Ascending aorta (tissue), 2 donors: ENCODE data around the gene SLC31A1. TPM values are rescaled to one million over a fixed set of nuclear protein-coding genes. Genes with fewer than 3 reads are reported as not detected.
A peak's percentile ranks its signal among the peaks of the same experiment; 100 is the strongest.

Source experiments
- DNase-seq, 2 donors: peaks; one replicate each; pipeline ENCODE4 v3.0.0-alpha.2; 2019; ENCODE audit warnings: low spot score in 2 of 2
- H3K27ac ChIP-seq, 2 donors: fragments of 200-600 bp; sonication (generic); one replicate each; pipeline ENCODE4 v1.5.1; 2016 to 2017; ENCODE audit warnings: mild to moderate bottlenecking in 1 of 2
- H3K27me3 ChIP-seq: fragments of 200-600 bp; sonication (generic); one replicate; pipeline ENCODE4 v1.5.1; 2017
- H3K36me3 ChIP-seq, 2 donors: fragments of 200-600 bp; sonication (generic); one replicate each; pipeline ENCODE4 v1.5.1; 2016
- H3K4me1 ChIP-seq, 2 donors: fragments of 200-600 bp; sonication (generic); one replicate each; pipeline ENCODE4 v1.5.1; 2016 to 2017; ENCODE audit warnings: mild to moderate bottlenecking in 1 of 2
- H3K4me3 ChIP-seq, 2 donors: fragments of 200-600 bp; sonication (generic); one replicate each; pipeline ENCODE4 v1.5.1; 2016 to 2017; ENCODE audit warnings: mild to moderate bottlenecking in 1 of 2
- H3K9me3 ChIP-seq, 2 donors: fragments of 200-600 bp; sonication (generic); one replicate each; pipeline ENCODE4 v1.5.1; 2016
- CTCF ChIP-seq, 3 experiments: fragments of 200-600 bp in 2 of 3; fragments of 450-650 bp in 1 of 3; sonication (generic) in 2 of 3; IDR thresholded peaks; one replicate each; pipeline ENCODE4 v1.5.1; 2016 to 2019; ENCODE audit warnings: antibody characterized with exemption in 3 of 3, mild to moderate bottlenecking in 1 of 3, moderate library complexity in 1 of 3
- intact Hi-C: fragments of 100-400 bp; cut with DNase I; formaldehyde crosslinking; loops from one replicate; pipeline ENCODE4 v1.15.1; 2023
- total RNA-seq: library from RNA; depleted of rRNA; stranded (reverse); fragments of >200 nt; gene quantifications from one replicate; pipeline ENCODE4 v1.1.0, GENCODE V29; 2016

Gene SLC31A1
- 3.7 TPM for total RNA-seq

GRCh38 chr9:113221003-113221799, at the start of gene SLC31A1, which contains the start of gene FKBP15:
Gene SLC31A1, plus strand, starts transcription at chr9:113221544. Its CDS starts 34,605 bp downstream, at chr9:113256149.
Gene FKBP15, minus strand, starts transcription at chr9:113221277. Its CDS starts 34 bp downstream, at chr9:113221243.
- TF ChIP-seq CTCF (IDR thresholded peaks at IDR 0.05) = no peak
- Histone ChIP-seq H3K4me3 (peak within 1 kb of the TSS; percentile 92 to 99), H3K4me1 (peaks cover 10 to 19% of the 10 kb centered on the region in 2 donors), H3K36me3 (no peaks in the 10 kb centered on the region), H3K27me3 (no peaks in the 10 kb centered on the region), H3K27ac (peak within 1 kb of the TSS; percentile 79 to 85), H3K9me3 (no peaks in the 10 kb centered on the region)
- intact Hi-C loops = loop anchor here (1.0 to 5.0 kb wide), 4 partner anchors 54 to 504 kb away; partner anchors contain the start of genes ALAD, CDC26, INIP and PRPF4
- peak; percentile 95 to 99 for DNase-seq

GRCh38 chr9:113173341-113173740, 48.0 kb upstream of the SLC31A1 start:
- intact Hi-C loops = no loop called here
- Histone ChIP-seq H3K27ac (no peak overlapping the region), H3K4me3 (no peak overlapping the region), H3K4me1 (no peaks in the 10 kb centered on the region), H3K9me3 (no peaks in the 10 kb centered on the region), H3K27me3 (no peaks in the 10 kb centered on the region), H3K36me3 (peaks cover 81 to 90% of the 10 kb centered on the region in 2 donors)
- no peak for TF ChIP-seq CTCF (IDR thresholded peaks at IDR 0.05)
- no peak for DNase-seq

- Histone ChIP-seq H3K36me3 (peaks cover 61 to 88% of the 10 kb centered on the region in 2 donors), H3K27me3 (no peaks in the 10 kb centered on the region), H3K4me1 (no peaks in the 10 kb centered on the region), H3K4me3 (no peak overlapping the region), H3K27ac (no peak overlapping the region), H3K9me3 (no peaks in the 10 kb centered on the region)
- TF ChIP-seq CTCF (IDR thresholded peaks at IDR 0.05) = no peak
- DNase-seq = no peak
- intact Hi-C loops = no loop called here
These were observed 44.5 kb upstream of the SLC31A1 start for GRCh38 chr9:113176803-113177202.

- Histone ChIP-seq H3K9me3 (no peaks in the 10 kb centered on the region), H3K4me3 (no peak overlapping the region), H3K27me3 (no peaks in the 10 kb centered on the region), H3K4me1 (no peaks in the 10 kb centered on the region), H3K36me3 (peaks cover 66 to 88% of the 10 kb centered on the region in 2 donors), H3K27ac (no peak overlapping the region)
- TF ChIP-seq CTCF (IDR thresholded peaks at IDR 0.05) = no peak
- intact Hi-C loops = no loop called here
- DNase-seq = no peak
These were observed 44.1 kb upstream of the SLC31A1 start for GRCh38 chr9:113177251-113177650.

- TF ChIP-seq CTCF (IDR thresholded peaks at IDR 0.05) = no peak
- H3K4me3 ChIP-seq = no peak overlapping the region
- no peaks in the 10 kb centered on the region for H3K27me3 ChIP-seq
- H3K9me3 ChIP-seq = no peaks in the 10 kb centered on the region
- intact Hi-C loops = no loop called here
- no peaks in the 10 kb centered on the region for H3K4me1 ChIP-seq
- no peak for DNase-seq
- peaks cover 66 to 88% of the 10 kb centered on the region in 2 donors for H3K36me3 ChIP-seq
- H3K27ac ChIP-seq = no peak overlapping the region
These were observed 43.3 kb upstream of the SLC31A1 start for GRCh38 chr9:113178087-113178486.
